PFSK-1 (cell line): Measurements from ENCODE around the gene MAP2.

Experiments used
- FOXP2 ChIP-seq: optimal IDR thresholded peaks from 2 replicates; pipeline ENCODE3; 2011; ENCODE audit warnings: borderline replicate concordance, control low read depth, inconsistent platforms; ENCODE audit not compliant: insufficient read depth; ENCODE audit errors: extremely low read length, extremely low read depth
- POLR2AphosphoS5 ChIP-seq: IDR thresholded peaks from 2 replicates; pipeline ENCODE4 v1.6.1; 2012; ENCODE audit warnings: low read depth, mild to moderate bottlenecking, control low read depth, low read length, moderate library complexity
- SIN3A ChIP-seq: IDR thresholded peaks from 2 replicates; pipeline ENCODE4 v1.6.1; 2012; ENCODE audit warnings: mild to moderate bottlenecking, low read length, moderate library complexity, borderline replicate concordance; ENCODE audit not compliant: insufficient read depth
- TAF1 ChIP-seq: IDR thresholded peaks from 2 replicates; pipeline ENCODE4 v1.6.1; 2012; ENCODE audit warnings: low read length, control low read depth, borderline replicate concordance; ENCODE audit not compliant: insufficient read depth
- TF ChIP-seq, protein P1 (sequence below), 2 experiments: IDR thresholded peaks; 2 replicates each; pipeline versions ENCODE4 v1.6.1 to v1.8.0; 2011 to 2012; ENCODE audit warnings: low read depth in 2 of 2, low read length in 2 of 2, control low read depth in 1 of 2, inconsistent platforms in 1 of 2, mild to moderate bottlenecking in 1 of 2, moderate library complexity in 1 of 2; ENCODE audit not compliant: insufficient read depth in 1 of 2

MAP2 gene

GRCh38 chr2:209688385-209688784 lies 264.5 kb downstream of the MAP2 start:
- TF ChIP-seq POLR2AphosphoS5 (no peak), SIN3A (no peak), FOXP2 (no peak), TAF1 (no peak)
- TF ChIP-seq, protein P1, sequence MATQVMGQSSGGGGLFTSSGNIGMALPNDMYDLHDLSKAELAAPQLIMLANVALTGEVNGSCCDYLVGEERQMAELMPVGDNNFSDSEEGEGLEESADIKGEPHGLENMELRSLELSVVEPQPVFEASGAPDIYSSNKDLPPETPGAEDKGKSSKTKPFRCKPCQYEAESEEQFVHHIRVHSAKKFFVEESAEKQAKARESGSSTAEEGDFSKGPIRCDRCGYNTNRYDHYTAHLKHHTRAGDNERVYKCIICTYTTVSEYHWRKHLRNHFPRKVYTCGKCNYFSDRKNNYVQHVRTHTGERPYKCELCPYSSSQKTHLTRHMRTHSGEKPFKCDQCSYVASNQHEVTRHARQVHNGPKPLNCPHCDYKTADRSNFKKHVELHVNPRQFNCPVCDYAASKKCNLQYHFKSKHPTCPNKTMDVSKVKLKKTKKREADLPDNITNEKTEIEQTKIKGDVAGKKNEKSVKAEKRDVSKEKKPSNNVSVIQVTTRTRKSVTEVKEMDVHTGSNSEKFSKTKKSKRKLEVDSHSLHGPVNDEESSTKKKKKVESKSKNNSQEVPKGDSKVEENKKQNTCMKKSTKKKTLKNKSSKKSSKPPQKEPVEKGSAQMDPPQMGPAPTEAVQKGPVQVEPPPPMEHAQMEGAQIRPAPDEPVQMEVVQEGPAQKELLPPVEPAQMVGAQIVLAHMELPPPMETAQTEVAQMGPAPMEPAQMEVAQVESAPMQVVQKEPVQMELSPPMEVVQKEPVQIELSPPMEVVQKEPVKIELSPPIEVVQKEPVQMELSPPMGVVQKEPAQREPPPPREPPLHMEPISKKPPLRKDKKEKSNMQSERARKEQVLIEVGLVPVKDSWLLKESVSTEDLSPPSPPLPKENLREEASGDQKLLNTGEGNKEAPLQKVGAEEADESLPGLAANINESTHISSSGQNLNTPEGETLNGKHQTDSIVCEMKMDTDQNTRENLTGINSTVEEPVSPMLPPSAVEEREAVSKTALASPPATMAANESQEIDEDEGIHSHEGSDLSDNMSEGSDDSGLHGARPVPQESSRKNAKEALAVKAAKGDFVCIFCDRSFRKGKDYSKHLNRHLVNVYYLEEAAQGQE (IDR thresholded peaks at IDR 0.05; ENCODE audit: insufficient read depth in 1 of 2, low read depth in 2 of 2, low read length in 2 of 2), result no peak

DNA sequence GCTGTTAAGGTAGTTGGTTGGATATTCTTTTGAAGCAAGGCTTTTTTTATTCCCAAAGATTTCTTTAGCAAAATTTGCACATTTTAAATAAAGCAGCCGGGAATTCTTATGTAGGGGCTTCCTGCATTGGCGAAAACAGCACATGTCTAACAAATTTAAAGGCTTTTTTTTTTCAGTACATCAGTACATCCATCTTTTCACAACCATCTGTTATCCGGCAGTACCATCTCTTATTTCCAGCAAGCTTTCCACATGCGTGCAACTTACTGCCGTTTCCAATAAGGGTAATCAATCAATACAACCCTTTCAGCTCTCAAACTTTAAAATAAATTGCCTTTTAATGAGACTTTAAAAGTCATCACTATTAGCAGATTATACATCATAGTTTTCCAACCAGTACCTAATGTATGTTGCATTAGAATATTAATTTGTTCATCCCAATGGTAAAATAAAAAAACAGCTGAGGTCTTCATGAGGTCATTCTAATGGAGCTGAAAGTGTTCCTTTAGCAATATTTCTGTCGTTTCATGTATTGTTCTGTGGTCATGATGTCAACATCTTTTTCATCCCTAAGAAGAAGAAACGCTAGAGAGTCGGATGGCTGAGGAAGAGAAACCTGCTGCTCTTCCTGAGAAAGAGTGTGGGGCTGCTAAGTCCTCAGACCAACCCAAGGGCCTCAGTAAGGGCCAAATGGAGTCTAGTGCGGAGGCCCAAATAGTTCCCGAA lies 266.3 kb downstream of the MAP2 start:
- no peak for TF ChIP-seq POLR2AphosphoS5
- TF ChIP-seq TAF1, result no peak
- no peak for TF ChIP-seq FOXP2
- TF ChIP-seq, protein P1 (IDR thresholded peaks at IDR 0.05; ENCODE audit: insufficient read depth in 1 of 2, low read depth in 2 of 2, low read length in 2 of 2), result no peak
- TF ChIP-seq SIN3A, result no peak

DNA sequence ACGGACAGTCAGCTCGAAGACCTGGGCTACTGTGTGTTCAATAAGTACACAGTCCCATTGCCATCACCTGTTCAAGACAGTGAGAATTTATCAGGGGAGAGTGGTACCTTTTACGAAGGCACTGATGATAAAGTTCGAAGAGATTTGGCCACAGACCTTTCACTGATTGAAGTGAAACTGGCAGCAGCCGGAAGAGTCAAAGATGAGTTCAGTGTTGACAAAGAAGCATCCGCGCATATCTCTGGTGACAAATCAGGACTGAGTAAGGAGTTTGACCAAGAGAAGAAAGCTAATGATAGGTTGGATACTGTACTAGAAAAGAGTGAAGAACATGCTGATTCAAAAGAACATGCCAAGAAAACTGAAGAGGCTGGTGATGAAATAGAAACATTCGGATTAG lies 270.9 kb downstream of the MAP2 start:
- no peak for TF ChIP-seq TAF1
- TF ChIP-seq POLR2AphosphoS5, result no peak
- TF ChIP-seq, protein P1 (IDR thresholded peaks at IDR 0.05; ENCODE audit: insufficient read depth in 1 of 2, low read depth in 2 of 2, low read length in 2 of 2), result no peak
- no peak for TF ChIP-seq SIN3A
- no peak for TF ChIP-seq FOXP2

GRCh38 chr2:209696836-209697711 lies 273.2 kb downstream of the MAP2 start:
- TF ChIP-seq FOXP2 (no peak), TAF1 (no peak), POLR2AphosphoS5 (no peak), SIN3A (no peak)
- TF ChIP-seq, protein P1 (IDR thresholded peaks at IDR 0.05; ENCODE audit: insufficient read depth in 1 of 2, low read depth in 2 of 2, low read length in 2 of 2), result no peak
